Left colon (tissue), 2 donors: ENCODE measurements around the gene MDFIC. TPM values are rescaled to one million over a fixed set of nuclear protein-coding genes. Genes with fewer than 3 reads are reported as not detected.

Experiments used
- ATAC-seq: fragments of 200-7000 bp; cut with Tn5 transposase; one replicate; pipeline ENCODE4 v1.9.1; 2020; ENCODE audit warnings: mild to moderate bottlenecking, moderate library complexity
- DNase-seq, 2 donors: peaks; one replicate each; pipeline ENCODE4 v3.0.0-alpha.2; 2020
- intact Hi-C, 2 donors: fragments of 100-400 bp; cut with DNase I in 1 of 2; cut with micrococcal nuclease in 1 of 2; formaldehyde crosslinking; loops; one replicate each; pipeline versions ENCODE4 v1.11.2 to v1.14.0; 2022; cut with DNase I, micrococcal nuclease
- total RNA-seq, 2 donors: library from RNA; stranded (reverse); fragmentation: NEBNext Ultra II Directional; extraction: Animal tissue kit (Norgen Biotek cat#: 25700); gene quantifications; one replicate each; pipeline ENCODE4 v1.2.1, GENCODE V29; 2021
- donor health status: DM: no; HTN: no; CAD: no.
- donor health status: DM: yes; HTN: yes; CAD: no.

MDFIC gene
- total RNA-seq, 2 donors from 2014 or later: 4.8 to 10.9 TPM

DNA sequence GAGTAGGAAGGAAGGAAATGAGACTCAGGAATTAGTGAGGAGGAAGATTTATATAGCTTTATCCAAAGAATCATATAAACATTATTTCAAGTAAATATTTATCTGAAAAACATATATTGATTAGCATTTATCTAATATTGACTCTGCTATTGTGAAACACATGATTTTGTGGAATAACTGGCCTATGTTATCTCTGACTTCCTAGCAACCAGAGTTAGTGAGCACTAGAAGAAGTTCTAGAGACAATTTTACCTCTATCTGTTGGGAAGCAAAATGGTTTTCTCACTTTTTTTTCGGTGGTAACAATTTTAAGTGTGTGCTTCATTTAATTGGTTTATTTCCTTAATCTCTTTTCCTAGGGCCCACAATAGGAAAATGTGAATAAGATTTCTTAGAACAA is 21.6 kb downstream of the MDFIC start:
- intact Hi-C loops: no loop called here
- ATAC-seq: no peak
- no peak for DNase-seq

DNA sequence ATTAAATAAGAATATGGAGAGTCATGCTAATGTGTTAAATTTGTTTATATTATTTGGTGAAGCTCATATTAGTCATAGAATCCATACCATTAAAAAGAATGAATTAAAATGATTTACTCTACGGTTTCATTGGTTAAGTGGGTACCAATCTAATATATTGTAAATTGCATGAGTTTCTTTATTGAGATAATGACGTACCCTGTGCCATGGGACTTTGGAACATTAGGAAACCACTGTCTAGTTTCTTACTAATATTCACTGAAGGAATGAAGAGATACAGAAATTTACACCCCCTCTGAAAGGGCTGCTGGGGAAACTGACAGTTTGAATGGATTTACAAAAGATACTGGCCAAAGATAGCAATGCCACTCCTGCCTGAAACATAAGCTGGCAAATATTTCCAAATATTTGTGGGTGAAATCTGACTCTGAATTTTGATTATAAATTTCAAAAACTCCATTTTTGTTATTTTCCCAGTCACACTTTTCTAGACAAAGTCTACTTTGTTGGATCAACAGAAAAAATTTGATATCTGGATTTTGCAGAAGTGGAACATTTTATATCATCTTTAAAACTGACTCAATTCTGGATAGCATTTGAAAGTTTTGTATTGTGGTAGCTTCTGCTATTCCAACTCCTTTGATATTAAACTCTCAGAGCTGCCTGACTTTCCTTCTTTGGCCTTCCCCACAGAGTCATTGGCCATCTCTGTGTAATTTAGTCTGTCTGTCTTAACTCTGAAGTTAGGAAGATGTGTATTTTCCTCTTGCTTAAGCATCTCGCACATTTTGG is 22.3 kb downstream of the MDFIC start:
- ATAC-seq (no peak), DNase-seq (no peak)
- intact Hi-C loops: no loop called here

DNA sequence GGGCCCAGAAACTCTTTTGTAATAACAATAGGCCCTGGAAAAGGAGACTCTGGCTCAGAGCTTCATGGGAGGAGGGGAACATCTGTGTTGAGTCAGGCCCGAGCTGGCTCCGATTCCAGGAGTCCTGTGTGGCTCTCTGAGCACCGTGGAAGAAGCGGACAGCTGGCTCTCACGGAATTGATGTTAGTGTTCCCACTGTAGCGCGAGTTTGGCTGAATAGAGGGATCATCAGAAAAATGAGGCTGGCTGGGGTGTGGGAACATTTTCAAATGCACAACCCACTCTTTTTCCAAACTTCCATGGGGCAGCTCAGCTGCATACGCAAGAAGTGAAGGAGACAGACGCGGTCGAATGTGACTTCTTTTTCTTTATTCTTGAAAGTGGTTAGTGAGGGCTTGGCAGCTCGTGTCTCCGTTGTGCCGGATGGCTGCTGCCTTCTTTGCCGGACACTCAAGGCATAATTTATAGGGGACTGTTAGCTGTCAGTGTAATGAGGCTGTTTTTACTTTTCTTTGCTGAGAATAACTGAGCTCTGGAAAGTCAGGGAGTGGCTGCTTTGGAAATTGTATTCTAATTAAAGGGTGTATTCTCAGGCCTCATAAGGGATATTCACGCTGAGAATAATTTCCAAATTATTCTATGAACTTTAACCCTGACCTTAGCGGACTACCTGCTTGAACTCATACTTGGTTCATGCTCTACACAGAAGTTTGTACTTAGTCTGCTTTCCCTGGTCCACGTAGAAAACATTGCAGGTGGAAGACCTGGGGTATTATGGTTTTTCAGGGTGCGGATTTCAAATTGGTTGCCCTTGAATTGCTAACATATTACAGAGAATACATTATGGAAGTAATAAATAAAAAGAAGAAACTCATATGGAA is 23.1 kb downstream of the MDFIC start:
- intact Hi-C loops: no loop called here
- peak; percentile 39 to 65 for DNase-seq

DNA sequence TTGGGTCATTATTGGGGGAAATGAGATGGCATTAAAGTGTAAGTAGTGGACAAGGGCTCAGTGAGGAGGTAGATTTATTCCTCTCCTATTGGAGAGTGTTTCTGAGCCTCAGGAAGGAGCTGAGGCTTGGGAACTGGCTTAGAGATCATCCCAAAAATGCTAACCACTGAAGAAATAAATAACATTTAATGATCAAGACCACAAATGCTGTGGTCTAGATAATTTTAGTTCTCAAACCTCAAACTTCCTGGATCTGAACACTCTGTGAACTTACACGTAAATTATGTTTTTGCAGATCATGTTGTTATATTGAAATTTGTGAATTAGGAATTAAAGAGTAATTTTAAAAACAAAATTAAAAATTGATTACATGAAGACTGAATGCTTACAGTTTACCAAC is 27.3 kb downstream of the MDFIC start:
- DNase-seq: no peak
- intact Hi-C loops: no loop called here

More for the DNA sequence above, 23.1 kb downstream of the MDFIC start:
- no peak for ATAC-seq

DNA sequence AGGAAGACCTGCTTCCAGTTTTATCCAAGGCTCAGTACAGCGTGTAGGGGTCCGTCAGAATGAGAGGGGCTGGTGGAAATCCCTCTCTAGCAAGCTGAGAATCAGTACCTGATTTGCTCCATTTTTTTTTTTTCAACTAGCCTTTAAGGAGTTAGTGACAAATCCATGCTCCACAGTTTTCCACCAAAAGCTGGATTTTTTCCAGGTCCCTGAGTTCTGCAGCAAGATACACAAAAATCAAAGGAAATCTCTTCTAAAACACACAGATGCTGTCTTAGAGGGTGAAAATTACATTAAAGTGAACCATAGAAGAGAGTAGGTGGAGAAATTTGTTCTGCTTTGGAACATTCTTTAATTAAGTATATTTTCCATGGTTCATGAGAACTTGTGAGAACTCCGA is 30.4 kb downstream of the MDFIC start:
- intact Hi-C loops: no loop called here
- DNase-seq (no peak), ATAC-seq (no peak)

More for the DNA sequence above, 27.3 kb downstream of the MDFIC start:
- ATAC-seq: no peak

DNA sequence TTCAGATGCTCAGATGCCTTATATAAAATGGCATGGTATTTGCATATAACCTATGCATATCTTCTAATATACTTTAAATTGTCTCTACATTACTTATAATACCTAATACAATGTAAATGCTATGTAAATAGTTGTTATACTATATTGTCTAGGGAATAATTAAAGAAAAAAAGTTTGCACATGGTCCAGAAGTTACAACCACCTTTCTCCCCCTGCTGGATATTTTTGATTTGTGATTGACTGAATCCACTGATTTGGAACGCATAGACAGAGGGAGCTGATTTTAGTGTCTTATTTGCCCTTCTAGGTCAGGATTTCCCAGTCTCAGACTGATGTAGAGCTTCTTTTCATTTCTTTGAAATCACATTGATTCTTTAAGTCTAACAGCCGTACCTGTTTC is 31.8 kb downstream of the MDFIC start:
- ATAC-seq (no peak), DNase-seq (no peak)
- intact Hi-C loops: no loop called here

DNA sequence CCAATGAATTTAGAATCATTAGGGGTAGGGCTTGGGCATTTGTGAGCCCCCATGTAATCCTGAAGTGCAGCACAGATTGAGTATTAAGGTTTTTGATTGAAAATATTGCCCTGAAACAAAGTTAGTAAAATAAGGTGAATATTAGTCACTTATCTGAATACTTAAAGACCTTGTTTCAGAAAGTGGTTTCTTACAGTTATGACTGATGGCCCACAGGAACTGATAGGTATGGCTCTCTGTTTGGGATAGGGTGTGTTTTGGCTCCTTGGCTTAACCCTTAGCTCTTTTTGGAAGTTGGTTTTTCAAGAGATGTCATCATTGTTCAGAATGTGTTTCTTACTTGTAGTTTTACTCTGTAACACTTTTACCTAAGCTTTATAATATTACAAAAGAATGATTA is 34.8 kb downstream of the MDFIC start:
- intact Hi-C loops: no loop called here
- ATAC-seq (no peak), DNase-seq (no peak)

DNA sequence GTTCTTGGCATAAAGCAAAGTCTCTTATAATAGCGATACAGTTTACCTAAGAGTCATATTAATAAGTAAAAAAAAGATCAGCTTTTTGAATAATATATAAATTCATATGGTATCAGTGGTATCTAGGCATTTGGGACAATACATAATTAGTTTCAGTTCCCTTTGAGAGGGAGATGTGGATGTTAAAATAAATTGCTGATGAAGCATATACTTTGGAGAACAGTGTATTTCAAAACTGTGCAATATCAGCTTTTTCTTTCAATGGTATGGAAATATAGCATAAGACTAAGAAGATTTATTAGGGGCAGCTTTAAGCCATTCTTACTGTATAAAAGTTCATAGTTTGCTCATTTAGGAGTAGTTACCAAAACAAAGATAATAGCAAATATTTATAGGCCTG is 35.5 kb downstream of the MDFIC start:
- no peak for ATAC-seq
- DNase-seq: no peak
- intact Hi-C loops: no loop called here

DNA sequence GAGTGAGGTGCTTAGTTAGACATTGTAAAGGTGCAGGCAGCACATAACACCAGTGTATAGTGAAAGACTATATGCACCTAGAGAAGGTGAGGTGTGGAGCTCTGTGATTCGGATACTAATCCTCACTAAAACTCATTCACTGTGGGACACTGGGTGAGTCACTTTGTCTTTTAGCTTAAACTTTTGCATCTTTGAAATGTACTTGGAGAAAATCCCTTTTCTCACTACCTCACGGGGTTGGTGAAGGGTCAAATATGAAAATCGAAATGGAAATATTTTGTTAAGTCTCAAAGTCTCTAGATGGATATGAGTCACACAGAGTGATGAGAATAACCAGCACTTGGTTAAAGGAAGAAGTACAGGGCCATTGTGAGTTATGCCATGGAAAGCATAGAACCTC is 38.0 kb downstream of the MDFIC start:
- intact Hi-C loops: no loop called here
- ATAC-seq (no peak), DNase-seq (no peak)

DNA sequence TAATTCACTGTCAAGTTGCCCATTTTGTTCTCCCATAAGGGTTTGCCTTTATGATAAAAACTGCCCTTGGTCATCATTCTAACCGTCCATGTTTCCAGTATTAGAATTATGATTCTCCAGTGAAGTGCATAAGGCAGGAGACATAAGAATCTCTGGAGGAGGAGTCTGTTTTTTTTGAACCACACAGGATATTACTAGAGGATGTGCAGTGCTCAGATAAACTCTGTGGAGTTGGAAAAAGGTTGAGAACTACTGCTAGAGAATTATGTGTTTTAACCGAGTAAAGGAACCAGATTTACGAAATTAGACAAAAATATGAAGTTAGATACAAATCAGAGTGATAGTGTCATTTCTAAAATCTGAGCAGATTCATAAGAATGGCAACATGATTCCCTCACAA is 40.5 kb downstream of the MDFIC start:
- no peak for DNase-seq
- ATAC-seq: no peak
- intact Hi-C loops: no loop called here

DNA sequence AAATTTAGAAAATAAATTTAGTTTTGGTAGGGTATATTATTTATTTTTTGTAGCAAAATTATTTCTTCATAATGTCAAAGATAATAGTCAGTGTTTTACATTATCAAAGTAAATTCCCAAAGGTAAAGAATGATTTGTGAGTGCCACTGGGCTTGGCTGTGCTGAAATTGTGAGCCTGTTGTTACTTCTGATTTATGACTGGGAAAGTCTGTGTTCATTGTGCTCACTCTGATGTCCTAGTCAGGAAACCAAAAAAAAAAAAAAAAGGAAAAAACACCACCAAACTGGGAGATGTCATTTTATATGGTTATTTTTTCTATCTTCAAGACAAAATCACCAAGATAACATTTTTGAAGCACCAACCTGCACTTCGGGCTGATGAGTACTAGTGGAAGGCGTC is 44.3 kb downstream of the MDFIC start:
- ATAC-seq (no peak), DNase-seq (no peak)
- intact Hi-C loops: no loop called here

DNA sequence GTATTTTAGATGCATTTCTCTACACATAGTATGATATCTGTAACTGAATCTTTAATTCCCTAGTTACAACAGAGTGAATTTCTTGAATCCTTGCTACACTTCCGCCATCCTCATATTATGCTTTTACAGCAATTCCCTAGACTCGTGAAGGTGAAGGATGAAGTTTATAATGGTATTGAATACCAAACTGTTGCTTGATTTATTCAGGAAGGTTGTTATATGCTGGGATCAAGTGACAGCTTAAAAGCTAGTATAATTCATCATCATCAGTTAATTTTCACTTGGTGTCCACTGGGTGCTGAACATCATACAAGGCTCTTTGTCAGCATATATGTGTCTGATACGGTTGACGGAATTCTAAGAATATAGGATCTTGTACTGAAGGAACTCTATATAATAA is 47.2 kb downstream of the MDFIC start:
- intact Hi-C loops: no loop called here
- no peak for ATAC-seq
- DNase-seq: no peak

DNA sequence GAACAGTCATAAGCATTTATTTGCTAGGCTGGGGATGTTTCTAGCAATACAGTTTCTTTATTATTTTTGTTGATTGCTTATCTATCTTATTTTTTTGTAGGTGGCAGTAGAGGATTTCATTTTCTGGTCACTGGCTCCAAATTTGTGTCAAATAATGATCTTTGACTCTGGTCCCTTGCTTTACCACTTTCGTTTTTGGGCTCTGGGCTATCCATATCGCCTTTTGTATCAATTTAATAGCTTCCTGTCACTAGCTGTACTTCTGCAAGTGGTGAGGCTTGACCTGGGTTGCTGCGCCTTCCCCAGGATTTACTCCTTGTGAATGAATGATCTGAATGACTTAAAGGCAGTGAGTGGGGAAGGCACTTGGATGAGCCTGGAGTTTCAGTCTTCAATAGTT is 48.4 kb downstream of the MDFIC start:
- no peak for DNase-seq
- no peak for ATAC-seq
- intact Hi-C loops: no loop called here

DNA sequence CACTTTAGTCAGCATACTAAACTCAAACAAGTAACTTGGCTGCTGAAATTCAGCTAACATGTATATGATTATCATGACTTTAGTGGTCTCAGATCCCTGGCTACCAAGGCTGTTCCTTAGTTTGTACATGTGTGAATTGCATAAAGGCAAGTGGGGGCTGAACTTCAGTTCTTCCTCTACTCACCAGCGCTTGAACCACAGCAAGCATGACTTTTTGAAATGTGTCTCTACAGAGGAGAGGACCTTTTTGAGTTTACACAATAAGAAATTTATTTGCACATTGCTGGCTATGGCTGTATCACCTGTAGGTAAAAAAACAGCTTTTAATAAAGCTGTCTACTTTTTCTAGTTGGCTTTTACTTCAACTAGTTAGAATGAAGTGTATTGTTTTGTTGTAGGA is 48.8 kb downstream of the MDFIC start:
- DNase-seq (no peak), ATAC-seq (no peak)
- intact Hi-C loops: no loop called here

DNA sequence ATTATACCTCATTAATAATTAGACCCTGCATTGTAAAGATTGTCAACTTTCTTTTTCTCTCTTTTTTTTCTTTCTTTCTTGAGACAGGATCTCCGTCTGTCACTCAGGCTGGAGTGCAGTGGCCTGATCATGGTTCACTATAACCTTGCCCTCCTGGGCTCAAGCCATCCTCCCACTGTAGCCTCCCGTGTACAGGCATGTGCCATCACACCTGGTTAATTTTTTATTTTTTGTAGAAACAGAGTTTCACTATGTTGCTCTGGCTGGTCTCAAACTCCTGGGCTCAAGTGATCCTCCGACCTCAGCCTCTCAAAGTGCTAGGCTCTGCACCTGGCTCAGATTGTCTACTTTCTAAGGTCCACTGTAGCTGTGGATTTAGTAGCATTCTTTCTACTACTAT is 50.7 kb downstream of the MDFIC start:
- intact Hi-C loops: no loop called here
- ATAC-seq (no peak), DNase-seq (no peak)

DNA sequence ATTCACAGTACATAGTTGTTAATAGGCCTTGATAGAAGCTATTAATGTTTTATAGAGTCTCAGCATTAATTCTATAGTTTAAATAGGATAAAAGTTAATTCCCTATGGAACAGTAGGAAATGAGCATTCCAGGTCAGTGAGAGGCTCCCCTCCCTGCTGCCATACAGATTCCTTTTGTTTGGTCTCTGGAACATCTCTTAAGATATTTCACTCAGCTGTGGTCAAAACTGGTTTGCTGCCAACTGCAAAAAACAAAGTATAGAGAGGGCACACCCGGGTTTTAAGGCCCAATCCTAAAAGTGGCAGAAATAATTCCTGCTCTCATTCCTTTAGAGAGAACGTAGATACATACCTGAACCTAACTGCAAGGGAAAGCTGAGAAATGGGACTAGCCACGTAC is 51.3 kb downstream of the MDFIC start:
- no peak for DNase-seq
- ATAC-seq: no peak
- intact Hi-C loops: no loop called here

DNA sequence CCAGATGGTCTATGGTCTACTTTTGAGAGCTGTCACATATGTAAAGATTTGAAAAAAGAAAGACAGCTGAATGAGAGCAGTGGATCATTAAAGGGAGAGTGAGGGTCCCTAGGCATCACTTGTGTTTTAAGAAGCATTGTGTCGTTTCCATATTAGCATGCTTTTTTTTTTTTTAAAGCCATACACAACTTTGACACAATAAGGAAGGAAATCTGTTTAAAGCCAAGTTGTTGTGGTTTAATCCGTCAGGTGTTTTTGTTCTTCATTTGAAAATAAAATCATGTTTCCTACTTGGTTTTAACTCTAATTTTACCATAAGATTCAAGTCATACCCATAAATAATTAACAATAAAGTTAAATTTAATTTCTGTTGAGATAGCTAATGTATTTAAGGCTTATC is 53.5 kb downstream of the MDFIC start:
- intact Hi-C loops: no loop called here
- ATAC-seq: no peak
- no peak for DNase-seq

DNA sequence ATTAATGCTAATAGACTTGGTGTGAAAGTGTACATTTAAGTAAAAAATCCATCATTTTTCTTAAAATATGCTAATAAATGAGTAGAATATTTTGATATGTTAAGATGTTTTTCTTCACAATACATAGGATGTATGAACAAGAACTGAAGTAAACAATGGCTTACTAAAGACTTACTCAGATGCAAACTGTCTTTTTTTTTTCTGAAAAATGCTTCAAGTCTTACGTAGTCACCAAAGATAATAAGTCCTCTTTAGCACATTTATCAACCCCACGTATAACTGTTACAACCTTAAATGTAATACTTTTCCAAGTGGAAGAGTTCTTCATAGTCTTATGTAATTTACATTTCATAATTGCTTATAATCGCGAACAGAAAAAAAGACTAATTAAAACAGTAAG is 54.8 kb downstream of the MDFIC start:
- ATAC-seq (no peak), DNase-seq (no peak)
- intact Hi-C loops: no loop called here

DNA sequence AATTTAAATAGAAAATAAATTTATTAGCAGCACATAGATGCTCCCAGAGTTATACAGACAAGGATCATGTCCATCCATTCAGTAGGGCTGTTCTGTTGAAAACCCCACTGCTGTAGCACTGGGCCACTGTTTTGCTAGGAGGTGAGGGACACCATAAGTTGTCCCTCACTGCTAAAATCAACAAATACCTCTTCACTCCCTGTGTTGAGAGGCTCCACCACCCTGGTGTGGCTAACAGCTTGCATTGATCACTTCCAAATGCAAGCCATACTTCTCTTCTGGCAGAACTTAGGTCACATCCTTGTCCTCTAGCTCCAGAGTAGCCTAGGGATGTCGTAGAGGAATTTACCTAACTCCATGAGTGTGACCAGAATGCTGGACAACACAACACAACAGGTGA is 55.4 kb downstream of the MDFIC start:
- intact Hi-C loops: no loop called here

DNA sequence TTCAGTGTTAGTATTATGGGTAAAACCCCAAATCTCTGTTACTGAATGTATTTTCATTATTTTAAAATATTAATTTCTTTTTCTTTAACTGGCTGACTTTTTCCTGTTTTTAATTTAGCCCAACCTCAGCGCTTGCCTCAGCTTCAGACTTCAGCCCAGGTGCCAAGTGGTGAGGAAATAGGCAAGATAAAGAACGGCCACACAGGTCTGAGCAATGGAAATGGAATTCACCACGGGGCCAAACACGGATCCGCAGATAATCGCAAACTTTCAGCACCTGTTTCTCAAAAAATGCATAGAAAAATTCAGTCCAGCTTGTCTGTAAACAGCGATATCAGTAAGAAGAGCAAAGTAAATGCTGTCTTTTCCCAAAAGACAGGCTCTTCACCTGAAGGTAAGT is 57.5 kb downstream of the MDFIC start:
- ATAC-seq (no peak), DNase-seq (no peak)
- intact Hi-C loops: no loop called here

More for the DNA sequence above, 55.4 kb downstream of the MDFIC start:
- DNase-seq (no peak), ATAC-seq (no peak)
